ENCODE data around the gene ODC1. TPM values are rescaled to one million over a fixed set of nuclear protein-coding genes. Genes with fewer than 3 reads are reported as not detected.

The ODC1 gene
- total RNA-seq, 1 donor from 2014 or later: 82.8 TPM

GRCh38 chr2:10449838-10450691 lies 1.9 kb upstream of the ODC1 start:
- intact Hi-C loops (cut with DNase I): loop anchor here (2.0 to 10.0 kb wide), 7 partner anchors 148 to 957 kb away; partner anchors contain the start of genes CYS1, HPCAL1, NOL10 and PDIA6
- Histone ChIP-seq H3K27ac (no peak overlapping the region), H3K4me3 (peak overlapping the region in 1 of 2 donors; percentile 83), H3K4me1 (peaks cover 7 to 41% of the 10 kb centered on the region in 2 donors), H3K9me3 (no peaks in the 10 kb centered on the region), H3K27me3 (no peaks in the 10 kb centered on the region), H3K36me3 (no peaks in the 10 kb centered on the region)
- no peak for TF ChIP-seq CTCF (IDR thresholded peaks at IDR 0.05)
- no peak for DNase-seq (ENCODE audit: low spot score in 2 of 2)

- H3K36me3 ChIP-seq: peaks cover 0 to 2% of the 10 kb centered on the region in 2 donors
- intact Hi-C loops (cut with DNase I): loop anchor here (2.0 to 10.0 kb wide), 6 partner anchors 147 to 958 kb away; partner anchors contain the start of genes CYS1, HPCAL1, PDIA6 and SLC66A3
- no peaks in the 10 kb centered on the region for H3K27me3 ChIP-seq
- no peak for DNase-seq (ENCODE audit: low spot score in 2 of 2)
- TF ChIP-seq CTCF (IDR thresholded peaks at IDR 0.05): no peak
- H3K4me3 ChIP-seq: peak overlapping the region; percentile 70 to 83
- H3K9me3 ChIP-seq: no peaks in the 10 kb centered on the region
- H3K27ac ChIP-seq: peak overlapping the region; percentile 92 to 96
- H3K4me1 ChIP-seq: peaks cover 7 to 39% of the 10 kb centered on the region in 2 donors
Measured at GRCh38 chr2:10449486-10449831, 1.3 kb upstream of the ODC1 start.

GRCh38 chr2:10448576-10449485 lies 704 bp upstream of the ODC1 start:
- Histone ChIP-seq H3K4me3 (peak overlapping the region; percentile 70 to 83), H3K4me1 (peaks cover 7 to 33% of the 10 kb centered on the region in 2 donors), H3K27me3 (no peaks in the 10 kb centered on the region), H3K27ac (peak overlapping the region; percentile 92 to 96), H3K36me3 (peaks cover 0 to 8% of the 10 kb centered on the region in 2 donors), H3K9me3 (no peaks in the 10 kb centered on the region)
- intact Hi-C loops (cut with DNase I): loop anchor here (1.0 to 10.0 kb wide), 7 partner anchors 44 to 958 kb away; partner anchors contain the start of genes CYS1, HPCAL1, PDIA6 and SLC66A3
- peak; percentile 63 to 92 for DNase-seq (ENCODE audit: low spot score in 2 of 2)
- TF ChIP-seq CTCF (IDR thresholded peaks at IDR 0.05): peak in 2 of 3 experiments; percentile 18 to 29

GRCh38 chr2:10447300-10447894 lies 730 bp downstream of the ODC1 start:
- no peaks in the 10 kb centered on the region for H3K9me3 ChIP-seq
- H3K27me3 ChIP-seq: no peaks in the 10 kb centered on the region
- intact Hi-C loops (cut with DNase I): loop anchor here (5.0 to 10.0 kb wide), 5 partner anchors 145 to 960 kb away; partner anchors contain the start of genes CYS1, HPCAL1, PDIA6 and SLC66A3
- TF ChIP-seq CTCF (IDR thresholded peaks at IDR 0.05): peak in 1 of 3 experiments; percentile 7
- peak overlapping the region; percentile 87 to 93 for H3K27ac ChIP-seq
- DNase-seq (ENCODE audit: low spot score in 2 of 2): no peak
- H3K36me3 ChIP-seq: peaks cover 12 to 22% of the 10 kb centered on the region in 2 donors
- peaks cover 7 to 33% of the 10 kb centered on the region in 2 donors for H3K4me1 ChIP-seq
- H3K4me3 ChIP-seq: peak overlapping the region; percentile 69 to 75

- peak overlapping the region; percentile 69 to 75 for H3K4me3 ChIP-seq
- H3K27ac ChIP-seq: peak overlapping the region; percentile 87 to 93
- H3K9me3 ChIP-seq: no peaks in the 10 kb centered on the region
- intact Hi-C loops (cut with DNase I): loop anchor here (5.0 to 10.0 kb wide), 5 partner anchors 144 to 961 kb away; partner anchors contain the start of genes CYS1, HPCAL1, PDIA6 and SLC66A3
- peaks cover 7 to 33% of the 10 kb centered on the region in 2 donors for H3K4me1 ChIP-seq
- H3K36me3 ChIP-seq: peaks cover 20 to 30% of the 10 kb centered on the region in 2 donors
- no peak for DNase-seq (ENCODE audit: low spot score in 2 of 2)
- no peak for TF ChIP-seq CTCF (IDR thresholded peaks at IDR 0.05)
- no peaks in the 10 kb centered on the region for H3K27me3 ChIP-seq
Measured at GRCh38 chr2:10446631-10447030, 1.5 kb downstream of the ODC1 start.

All from ascending aorta (tissue), 2 donors.